H9 (cell line): ENCODE results near the gene GLS. TPM values are rescaled to one million over a fixed set of nuclear protein-coding genes. Genes with fewer than 3 reads are reported as not detected.
A peak's percentile ranks its signal among the peaks of the same experiment; 100 is the strongest.

Experiments
- DNase-seq: peaks from one replicate; pipeline ENCODE4 v3.0.0-alpha.2; 2017
- H2AFZ ChIP-seq: one replicate; pipeline ENCODE4 v1.6.1; 2013; ENCODE audit warnings: mild to moderate bottlenecking, low read length, control low read depth, moderate library complexity
- H2AK5ac ChIP-seq: 2 replicates; pipeline ENCODE4 v1.6.1; 2013; ENCODE audit warnings: low read length, control low read depth, mixed read lengths; ENCODE audit not compliant: insufficient read length
- H2BK120ac ChIP-seq: one replicate; pipeline ENCODE4 v1.6.1; 2013; ENCODE audit warnings: low read depth, mild to moderate bottlenecking, low read length, control low read depth, inconsistent platforms; ENCODE audit not compliant: poor library complexity, severe bottlenecking
- H2BK12ac ChIP-seq: 2 replicates; pipeline ENCODE4 v1.6.1; 2013; ENCODE audit warnings: low read length, control low read depth, mixed read lengths, low read depth; ENCODE audit not compliant: insufficient read length
- H2BK15ac ChIP-seq: 2 replicates; pipeline ENCODE4 v1.6.1; 2013; ENCODE audit warnings: low read depth, low read length, control low read depth
- H2BK20ac ChIP-seq: one replicate; pipeline ENCODE4 v1.6.1; 2013; ENCODE audit warnings: low read depth, mild to moderate bottlenecking, low read length, control low read depth, inconsistent platforms; ENCODE audit not compliant: poor library complexity, severe bottlenecking
- H2BK5ac ChIP-seq: 2 replicates; pipeline ENCODE4 v1.6.1; 2013; ENCODE audit warnings: low read length, control low read depth, mixed read lengths; ENCODE audit not compliant: insufficient read length
- H3K14ac ChIP-seq: 2 replicates; pipeline ENCODE4 v1.6.1; 2013; ENCODE audit warnings: low read length, control low read depth; ENCODE audit not compliant: insufficient read depth
- H3K18ac ChIP-seq: 2 replicates; pipeline ENCODE4 v1.6.1; 2013; ENCODE audit warnings: low read depth, mild to moderate bottlenecking, mixed read lengths, low read length, control low read depth; ENCODE audit not compliant: insufficient read length
- H3K23ac ChIP-seq: 2 replicates; pipeline ENCODE4 v1.6.1; 2013; ENCODE audit warnings: low read length, control low read depth, mixed read lengths, low read depth; ENCODE audit not compliant: insufficient read length
- H3K23me2 ChIP-seq: 2 replicates; pipeline ENCODE4 v1.6.1; 2013; ENCODE audit warnings: low read depth, mild to moderate bottlenecking, mixed read lengths, low read length, control low read depth; ENCODE audit not compliant: insufficient read length, poor library complexity, severe bottlenecking
- H3K27ac ChIP-seq: 2 replicates; pipeline ENCODE4 v1.5.1; 2013; ENCODE audit warnings: low read length, control low read depth, mixed read lengths, low read depth; ENCODE audit not compliant: insufficient read length
- H3K27me3 ChIP-seq: 2 replicates; pipeline ENCODE4 v1.6.1; 2013; ENCODE audit warnings: low read length, control low read depth, inconsistent platforms; ENCODE audit not compliant: insufficient read depth
- H3K4ac ChIP-seq: 2 replicates; pipeline ENCODE4 v1.6.1; 2013; ENCODE audit warnings: low read depth, mild to moderate bottlenecking, control low read depth, inconsistent platforms, low read length, moderate library complexity
- H3K4me1 ChIP-seq: 2 replicates; pipeline ENCODE4 v1.6.1; 2013; ENCODE audit warnings: low read length, control low read depth, inconsistent platforms; ENCODE audit not compliant: insufficient read depth
- H3K4me2 ChIP-seq: 2 replicates; pipeline ENCODE4 v1.6.1; 2013; ENCODE audit warnings: low read length, control low read depth, mixed read lengths; ENCODE audit not compliant: insufficient read length, insufficient read depth
- H3K56ac ChIP-seq: 2 replicates; pipeline ENCODE4 v1.6.1; 2013; ENCODE audit warnings: low read depth, mild to moderate bottlenecking, mixed read lengths, low read length, control low read depth; ENCODE audit not compliant: insufficient read length
- H3K79me1 ChIP-seq: 2 replicates; pipeline ENCODE4 v1.6.1; 2013; ENCODE audit warnings: low read depth, mild to moderate bottlenecking, moderate library complexity, low read length, control low read depth, inconsistent platforms; ENCODE audit not compliant: insufficient read depth, poor library complexity, severe bottlenecking
- H3K79me2 ChIP-seq: 2 replicates; pipeline ENCODE4 v1.6.1; 2013; ENCODE audit warnings: low read length, control low read depth, inconsistent platforms; ENCODE audit not compliant: insufficient read depth
- H3K9ac ChIP-seq: 2 replicates; pipeline ENCODE4 v1.6.1; 2013; ENCODE audit warnings: low read length, control low read depth, mixed read lengths; ENCODE audit not compliant: insufficient read length; ENCODE audit errors: extremely low read depth
- H3K9me3 ChIP-seq: one replicate; pipeline ENCODE4 v1.6.1; 2013; ENCODE audit warnings: low read depth, low read length, inconsistent platforms; ENCODE audit not compliant: control insufficient read depth
- H3T11ph ChIP-seq: one replicate; pipeline ENCODE4 v1.6.1; 2013; ENCODE audit warnings: mild to moderate bottlenecking, low read length, control low read depth, inconsistent platforms
- H4K20me1 ChIP-seq: one replicate; pipeline ENCODE4 v1.6.1; 2013; ENCODE audit not compliant: control insufficient read depth, insufficient read length, insufficient read depth
- H4K5ac ChIP-seq: 2 replicates; pipeline ENCODE4 v1.6.1; 2013; ENCODE audit warnings: low read depth, mild to moderate bottlenecking, mixed read lengths, low read length, control low read depth; ENCODE audit not compliant: insufficient read length
- H4K8ac ChIP-seq: replicated peaks from 2 replicates; pipeline ENCODE4 v1.6.1; 2013; ENCODE audit warnings: low read length, control low read depth, mixed read lengths, low read depth; ENCODE audit not compliant: insufficient read length
- H4K91ac ChIP-seq: 2 replicates; pipeline ENCODE4 v1.6.1; 2013; ENCODE audit warnings: low read depth, mild to moderate bottlenecking, moderate library complexity, mixed read lengths, low read length, control low read depth; ENCODE audit not compliant: insufficient read length
- H3K27ac Mint-ChIP-seq, 3 experiments: 2 replicates in 2 of 3; 3 replicates in 1 of 3; pipeline ENCODE4 v1.8.0; 2020 to 2021; ENCODE audit warnings: mixed read lengths in 3 of 3, mild to moderate bottlenecking in 1 of 3, moderate library complexity in 1 of 3
- H3K27me3 Mint-ChIP-seq: 2 replicates; pipeline ENCODE4 v1.8.0; 2021; ENCODE audit warnings: low read depth, mild to moderate bottlenecking, moderate library complexity, mixed read lengths
- H3K36me3 Mint-ChIP-seq, 3 experiments: 2 replicates in 2 of 3; 3 replicates in 1 of 3; pipeline ENCODE4 v1.8.0; 2020 to 2021; ENCODE audit warnings: low read depth in 3 of 3, mixed read lengths in 3 of 3; ENCODE audit not compliant: insufficient read depth in 1 of 3
- H3K4me1 Mint-ChIP-seq, 2 experiments: 2 replicates each; pipeline ENCODE4 v1.8.0; 2020; ENCODE audit warnings: mixed read lengths in 2 of 2
- H3K4me3 Mint-ChIP-seq, 2 experiments: 2 replicates in 1 of 2; 3 replicates in 1 of 2; pipeline ENCODE4 v1.8.0; 2020 to 2021; ENCODE audit warnings: mild to moderate bottlenecking in 2 of 2, mixed read lengths in 2 of 2, moderate library complexity in 1 of 2
- H3K9me3 Mint-ChIP-seq, 2 experiments: 2 replicates in 1 of 2; 3 replicates in 1 of 2; pipeline ENCODE4 v1.8.0; 2020; ENCODE audit warnings: mild to moderate bottlenecking in 2 of 2, mixed read lengths in 2 of 2, moderate library complexity in 1 of 2
- WGBS: extraction: QIAGEN DNeasy Blood & Tissue Kit; methylation state at CpG from one replicate; pipeline ENCODE4 v1.1.7; 2013; ENCODE audit warnings: missing lambda C conversion rate, low lambda C conversion rate, mixed read lengths; ENCODE audit not compliant: insufficient read length; ENCODE audit errors: extremely low coverage; 5-methylcytosine and 5-hydroxymethylcytosine counted together
- total RNA-seq: library from RNA; stranded (reverse); gene quantifications from 2 replicates; pipeline ENCODE4 v1.2.1, GENCODE V29; 2021
- TF ChIP-seq, protein P1 (sequence below): fragments of 200-600 bp; sonication (generic); conservative IDR thresholded peaks from 3 replicates; pipeline ENCODE4 v1.8.0; 2021; ENCODE audit warnings: antibody characterized with exemption, mild to moderate bottlenecking

GLS gene
- total RNA-seq, 1 experiment from 2014 or later = 69.3 TPM

DNA sequence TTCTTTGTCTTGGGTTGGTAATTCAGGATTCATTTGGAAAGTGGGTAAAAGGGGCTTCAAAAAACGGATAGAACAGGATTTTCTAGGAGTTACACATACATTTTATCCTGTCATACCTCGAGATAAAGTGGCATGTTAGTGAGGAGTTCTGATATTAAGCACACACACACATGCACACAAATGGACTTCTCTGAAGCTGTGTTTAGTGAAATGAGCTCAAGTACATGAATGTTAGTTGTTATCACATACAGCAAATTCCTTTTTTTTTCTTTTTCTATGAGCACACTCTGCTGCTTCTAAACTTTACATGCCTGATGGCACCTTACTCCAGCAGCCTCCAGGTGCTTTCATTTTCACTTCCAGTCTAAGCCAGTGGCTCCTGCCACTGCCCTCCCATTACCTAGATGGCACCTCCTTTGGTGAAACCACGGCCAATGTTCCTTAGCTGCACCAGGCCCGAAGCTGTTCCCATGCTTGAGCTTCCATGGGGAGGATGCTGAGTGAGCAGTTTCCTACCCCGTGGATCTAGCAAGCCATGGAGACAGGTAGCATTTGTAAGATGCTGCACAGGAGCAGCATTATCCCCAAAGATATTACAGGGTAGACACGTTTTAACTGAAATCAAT is 83.7 kb downstream of the GLS start:
- H3K56ac ChIP-seq = no peak overlapping the region
- Mint-ChIP-seq H3K4me3 (no peak overlapping the region), H3K4me1 (no peaks in the 10 kb centered on the region), H3K9me3 (no peaks in the 10 kb centered on the region), H3K36me3 (peaks cover 0 to 19% (median 5%) of the 10 kb centered on the region in 3 experiments; a peak in 6 of 7 replicates), H3K27me3 (no peaks in the 10 kb centered on the region), H3K27ac (peak overlapping the region in 2 of 3 experiments; percentile 27 to 39; a peak in 1 of 7 replicates)
- H2BK5ac ChIP-seq = no peak overlapping the region
- no peak overlapping the region for H2BK20ac ChIP-seq
- H4K5ac ChIP-seq = no peak overlapping the region
- H3K23ac ChIP-seq = no peak overlapping the region
- no peak overlapping the region for H2BK120ac ChIP-seq
- no peaks in the 10 kb centered on the region for H3K27me3 ChIP-seq
- no peak overlapping the region for H3K14ac ChIP-seq
- no peaks in the 10 kb centered on the region for H3K9me3 ChIP-seq
- no peak overlapping the region for H3K9ac ChIP-seq
- no peak for DNase-seq
- no peak overlapping the region for H3K4ac ChIP-seq
- H4K8ac ChIP-seq = no peak overlapping the region
- no peak overlapping the region for H2BK12ac ChIP-seq
- H3K18ac ChIP-seq = no peak overlapping the region
- no peak overlapping the region for H3T11ph ChIP-seq
- no peak overlapping the region for H3K4me2 ChIP-seq
- H2BK15ac ChIP-seq = no peak overlapping the region
- no peak overlapping the region for H2AK5ac ChIP-seq
- H3K79me2 ChIP-seq = no peaks in the 10 kb centered on the region
- no peak overlapping the region for H4K91ac ChIP-seq
- H3K23me2 ChIP-seq = no peaks in the 10 kb centered on the region
- no peaks in the 10 kb centered on the region for H3K4me1 ChIP-seq
- H3K27ac ChIP-seq = no peak overlapping the region
- no CpG with 5 or more reads among the region's 6 CpGs for WGBS
- no peaks in the 10 kb centered on the region for H4K20me1 ChIP-seq
- H3K79me1 ChIP-seq = no peaks in the 10 kb centered on the region
- H2AFZ ChIP-seq = no peak overlapping the region
- TF ChIP-seq, protein P1, sequence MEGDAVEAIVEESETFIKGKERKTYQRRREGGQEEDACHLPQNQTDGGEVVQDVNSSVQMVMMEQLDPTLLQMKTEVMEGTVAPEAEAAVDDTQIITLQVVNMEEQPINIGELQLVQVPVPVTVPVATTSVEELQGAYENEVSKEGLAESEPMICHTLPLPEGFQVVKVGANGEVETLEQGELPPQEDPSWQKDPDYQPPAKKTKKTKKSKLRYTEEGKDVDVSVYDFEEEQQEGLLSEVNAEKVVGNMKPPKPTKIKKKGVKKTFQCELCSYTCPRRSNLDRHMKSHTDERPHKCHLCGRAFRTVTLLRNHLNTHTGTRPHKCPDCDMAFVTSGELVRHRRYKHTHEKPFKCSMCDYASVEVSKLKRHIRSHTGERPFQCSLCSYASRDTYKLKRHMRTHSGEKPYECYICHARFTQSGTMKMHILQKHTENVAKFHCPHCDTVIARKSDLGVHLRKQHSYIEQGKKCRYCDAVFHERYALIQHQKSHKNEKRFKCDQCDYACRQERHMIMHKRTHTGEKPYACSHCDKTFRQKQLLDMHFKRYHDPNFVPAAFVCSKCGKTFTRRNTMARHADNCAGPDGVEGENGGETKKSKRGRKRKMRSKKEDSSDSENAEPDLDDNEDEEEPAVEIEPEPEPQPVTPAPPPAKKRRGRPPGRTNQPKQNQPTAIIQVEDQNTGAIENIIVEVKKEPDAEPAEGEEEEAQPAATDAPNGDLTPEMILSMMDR = no peak
